CD14-positive monocyte (primary cell): ENCODE results near the gene HAUS7. TPM values are rescaled to one million over a fixed set of nuclear protein-coding genes. Genes with fewer than 3 reads are reported as not detected.

Source experiments
- DNase-seq, 3 donors: peaks; one replicate each; pipeline ENCODE4 v3.0.0-alpha.2; 2011 to 2022
- H2AFZ ChIP-seq: 2 replicates; pipeline ENCODE4 v1.6.0; 2012; ENCODE audit warnings: mild to moderate bottlenecking, low read depth, low read length, inconsistent platforms; ENCODE audit not compliant: insufficient read depth, poor library complexity, severe bottlenecking
- H3K27ac ChIP-seq, 2 donors: 1 replicate in 1 of 2; 2 replicates in 1 of 2; pipeline ENCODE4 v1.5.1; 2012 to 2013; ENCODE audit warnings: low read length in 2 of 2, control low read depth in 1 of 2, inconsistent platforms in 1 of 2, low read depth in 1 of 2, mild to moderate bottlenecking in 1 of 2
- H3K27me3 ChIP-seq, 2 donors: one replicate each; pipeline versions ENCODE4 v1.6.0 to v1.6.1; 2011 to 2013; ENCODE audit warnings: low read length in 2 of 2; ENCODE audit not compliant: control insufficient read depth in 2 of 2, insufficient read depth in 2 of 2
- H3K36me3 ChIP-seq, 2 donors: replicated peaks in 1 of 2; 1 replicate in 1 of 2; 2 replicates in 1 of 2; pipeline versions ENCODE4 v1.5.1 to v1.6.1; 2012 to 2013; ENCODE audit warnings: low read length in 2 of 2, control low read depth in 1 of 2, inconsistent platforms in 1 of 2, mild to moderate bottlenecking in 1 of 2; ENCODE audit not compliant: insufficient read depth in 2 of 2, control insufficient read depth in 1 of 2
- H3K4me1 ChIP-seq, 2 donors: 1 replicate in 1 of 2; 2 replicates in 1 of 2; pipeline versions ENCODE4 v1.5.1 to v1.6.1; 2012 to 2013; ENCODE audit warnings: low read length in 2 of 2, control low read depth in 1 of 2, inconsistent platforms in 1 of 2, mild to moderate bottlenecking in 1 of 2, moderate library complexity in 1 of 2; ENCODE audit not compliant: insufficient read depth in 2 of 2, control insufficient read depth in 1 of 2
- H3K4me2 ChIP-seq: replicated peaks from 2 replicates; pipeline ENCODE3; 2012; ENCODE audit warnings: low read length, moderate library complexity, mild to moderate bottlenecking; ENCODE audit not compliant: poor library complexity, severe bottlenecking; ENCODE audit errors: extremely low read depth
- H3K4me3 ChIP-seq, 3 experiments: fragments of 200-600 bp in 1 of 3; sonication (generic) in 1 of 3; replicated peaks in 1 of 3; 1 replicate in 2 of 3; 2 replicates in 1 of 3; pipeline ENCODE4 v1.5.1; 2011 to 2013; ENCODE audit warnings: low read length in 3 of 3, mild to moderate bottlenecking in 3 of 3, control low read depth in 2 of 3, low read depth in 2 of 3, inconsistent platforms in 1 of 3, moderate library complexity in 1 of 3
- H3K79me2 ChIP-seq: 2 replicates; pipeline ENCODE4 v1.6.0; 2012; ENCODE audit warnings: mild to moderate bottlenecking, control low read depth, inconsistent platforms, low read length, moderate library complexity; ENCODE audit not compliant: insufficient read depth
- H3K9ac ChIP-seq: 2 replicates; pipeline ENCODE4 v1.6.0; 2017; ENCODE audit warnings: low read length, mild to moderate bottlenecking; ENCODE audit not compliant: insufficient read depth, poor library complexity, severe bottlenecking
- H3K9me3 ChIP-seq, 2 donors: replicated peaks in 1 of 2; 1 replicate in 1 of 2; 2 replicates in 1 of 2; pipeline versions ENCODE4 v1.5.1 to v1.6.1; 2012 to 2013; ENCODE audit warnings: low read length in 2 of 2, control low read depth in 1 of 2; ENCODE audit not compliant: control insufficient read depth in 1 of 2, insufficient read depth in 1 of 2
- H4K20me1 ChIP-seq: 2 replicates; pipeline ENCODE4 v1.6.0; 2012; ENCODE audit warnings: mild to moderate bottlenecking, low read length, control low read depth, moderate library complexity; ENCODE audit not compliant: insufficient read depth
- H3K27ac Mint-ChIP-seq, 7 donors: one replicate each; pipeline ENCODE4 v1.8.0; 2020; ENCODE audit warnings: mild to moderate bottlenecking in 7 of 7, mixed read lengths in 7 of 7, moderate library complexity in 6 of 7, inconsistent platforms in 2 of 7
- H3K27me3 Mint-ChIP-seq, 3 donors: one replicate each; pipeline ENCODE4 v1.8.0; 2021 to 2022; ENCODE audit warnings: low read depth in 3 of 3, mild to moderate bottlenecking in 3 of 3, mixed read lengths in 3 of 3, moderate library complexity in 3 of 3, inconsistent platforms in 1 of 3
- H3K36me3 Mint-ChIP-seq, 2 donors: one replicate each; pipeline ENCODE4 v1.8.0; 2020; ENCODE audit warnings: mixed read lengths in 2 of 2, inconsistent platforms in 1 of 2, mild to moderate bottlenecking in 1 of 2
- H3K4me1 Mint-ChIP-seq: one replicate; pipeline ENCODE4 v1.8.0; 2020; ENCODE audit warnings: mild to moderate bottlenecking, mixed read lengths
- H3K4me3 Mint-ChIP-seq, 2 donors: one replicate each; pipeline ENCODE4 v1.8.0; 2020; ENCODE audit warnings: mild to moderate bottlenecking in 2 of 2, mixed read lengths in 2 of 2, moderate library complexity in 1 of 2
- H3K9me3 Mint-ChIP-seq, 7 donors: one replicate each; pipeline ENCODE4 v1.8.0; 2020 to 2022; ENCODE audit warnings: mixed read lengths in 7 of 7, mild to moderate bottlenecking in 6 of 7, moderate library complexity in 6 of 7, inconsistent platforms in 2 of 7
- WGBS: methylation state at CpG from one replicate; pipeline ENCODE4 v1.1.5; 2013; ENCODE audit warnings: missing lambda C conversion rate; ENCODE audit not compliant: insufficient coverage; 5-methylcytosine and 5-hydroxymethylcytosine counted together
- intact Hi-C, 2 donors: fragments of 100-400 bp; cut with micrococcal nuclease; formaldehyde crosslinking; loops; one replicate each; pipeline versions ENCODE4 v1.15.0 to v1.15.1; 2023
- polyA plus RNA-seq, 3 donors: library from polyadenylated mRNA; depleted of rRNA in 1 of 3; unstranded in 2 of 3; stranded (reverse) in 1 of 3; fragments of 300-500 nt in 2 of 3; fragments of >200 nt in 1 of 3; fragmentation: Illumina TruSeq in 2 of 3; gene quantifications; 1 replicate in 2 of 3; 2 replicates in 1 of 3; pipeline ENCODE4 v1.2.3, GENCODE V29; 2012 to 2021
- TF ChIP-seq, protein P1 (sequence below): fragments of 200-600 bp; IDR thresholded peaks from one replicate; pipeline ENCODE4 v1.8.0; 2022; ENCODE audit warnings: antibody characterized with exemption, mild to moderate bottlenecking

Gene HAUS7
- polyA plus RNA-seq, 3 donors = 23.8 to 37.5 (median 26.7) TPM

DNA sequence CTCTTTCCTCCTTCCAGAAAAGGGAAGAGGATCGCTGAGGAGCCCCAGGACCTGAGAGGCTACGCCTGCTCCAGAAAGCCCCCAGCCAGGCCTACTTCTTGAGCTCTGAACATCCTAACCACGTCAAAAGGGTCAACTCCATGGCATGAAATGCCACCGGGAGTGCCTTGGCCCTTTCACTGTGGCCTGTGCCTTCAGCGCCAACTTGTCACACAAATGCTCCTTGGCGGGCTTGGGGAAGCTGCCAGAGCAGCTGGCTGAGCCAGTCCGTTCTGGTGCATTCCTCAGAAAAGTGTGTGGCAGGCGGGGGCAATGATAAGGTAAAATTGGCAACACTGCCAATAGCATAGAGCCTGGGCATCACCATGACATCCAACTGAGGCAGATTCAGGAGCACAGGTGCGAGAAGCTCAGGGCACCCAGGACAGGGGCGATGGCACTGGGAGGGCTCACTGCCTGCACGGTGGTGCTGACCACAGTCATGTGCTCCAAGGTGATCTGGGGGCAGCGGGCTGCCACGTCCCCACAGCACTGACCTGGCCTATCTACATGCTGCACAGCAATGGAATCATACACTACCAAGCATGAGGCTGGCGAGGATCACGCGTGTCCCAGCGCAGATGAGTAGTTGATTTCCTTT is 12.4 kb downstream of the HAUS7 start:
- H2AFZ ChIP-seq = no peak overlapping the region
- H3K27me3 ChIP-seq = no peaks in the 10 kb centered on the region
- H3K4me1 ChIP-seq = no peaks in the 10 kb centered on the region
- no peak overlapping the region for H3K9ac ChIP-seq
- H3K9me3 Mint-ChIP-seq = no peaks in the 10 kb centered on the region
- peaks cover 0 to 8% (median 0%) of the 10 kb centered on the region in 3 donors for H3K27me3 Mint-ChIP-seq
- no peaks in the 10 kb centered on the region for H3K79me2 ChIP-seq
- DNase-seq = no peak
- H3K4me1 Mint-ChIP-seq = no peaks in the 10 kb centered on the region
- intact Hi-C loops = no loop called here
- 95% methylated on average over 8 of the region's 17 CpGs for WGBS
- no peak overlapping the region for H3K4me2 ChIP-seq
- peaks cover 33 to 61% of the 10 kb centered on the region in 2 donors for H3K36me3 Mint-ChIP-seq
- H3K27ac ChIP-seq = no peak overlapping the region
- TF ChIP-seq, protein P1, sequence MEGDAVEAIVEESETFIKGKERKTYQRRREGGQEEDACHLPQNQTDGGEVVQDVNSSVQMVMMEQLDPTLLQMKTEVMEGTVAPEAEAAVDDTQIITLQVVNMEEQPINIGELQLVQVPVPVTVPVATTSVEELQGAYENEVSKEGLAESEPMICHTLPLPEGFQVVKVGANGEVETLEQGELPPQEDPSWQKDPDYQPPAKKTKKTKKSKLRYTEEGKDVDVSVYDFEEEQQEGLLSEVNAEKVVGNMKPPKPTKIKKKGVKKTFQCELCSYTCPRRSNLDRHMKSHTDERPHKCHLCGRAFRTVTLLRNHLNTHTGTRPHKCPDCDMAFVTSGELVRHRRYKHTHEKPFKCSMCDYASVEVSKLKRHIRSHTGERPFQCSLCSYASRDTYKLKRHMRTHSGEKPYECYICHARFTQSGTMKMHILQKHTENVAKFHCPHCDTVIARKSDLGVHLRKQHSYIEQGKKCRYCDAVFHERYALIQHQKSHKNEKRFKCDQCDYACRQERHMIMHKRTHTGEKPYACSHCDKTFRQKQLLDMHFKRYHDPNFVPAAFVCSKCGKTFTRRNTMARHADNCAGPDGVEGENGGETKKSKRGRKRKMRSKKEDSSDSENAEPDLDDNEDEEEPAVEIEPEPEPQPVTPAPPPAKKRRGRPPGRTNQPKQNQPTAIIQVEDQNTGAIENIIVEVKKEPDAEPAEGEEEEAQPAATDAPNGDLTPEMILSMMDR = no peak
- H3K4me3 Mint-ChIP-seq = no peak overlapping the region
- H4K20me1 ChIP-seq = no peaks in the 10 kb centered on the region
- H3K4me3 ChIP-seq = no peak overlapping the region
- H3K27ac Mint-ChIP-seq = no peak overlapping the region
- H3K9me3 ChIP-seq = no peaks in the 10 kb centered on the region
- peaks cover 51 to 61% of the 10 kb centered on the region in 2 donors for H3K36me3 ChIP-seq

DNA sequence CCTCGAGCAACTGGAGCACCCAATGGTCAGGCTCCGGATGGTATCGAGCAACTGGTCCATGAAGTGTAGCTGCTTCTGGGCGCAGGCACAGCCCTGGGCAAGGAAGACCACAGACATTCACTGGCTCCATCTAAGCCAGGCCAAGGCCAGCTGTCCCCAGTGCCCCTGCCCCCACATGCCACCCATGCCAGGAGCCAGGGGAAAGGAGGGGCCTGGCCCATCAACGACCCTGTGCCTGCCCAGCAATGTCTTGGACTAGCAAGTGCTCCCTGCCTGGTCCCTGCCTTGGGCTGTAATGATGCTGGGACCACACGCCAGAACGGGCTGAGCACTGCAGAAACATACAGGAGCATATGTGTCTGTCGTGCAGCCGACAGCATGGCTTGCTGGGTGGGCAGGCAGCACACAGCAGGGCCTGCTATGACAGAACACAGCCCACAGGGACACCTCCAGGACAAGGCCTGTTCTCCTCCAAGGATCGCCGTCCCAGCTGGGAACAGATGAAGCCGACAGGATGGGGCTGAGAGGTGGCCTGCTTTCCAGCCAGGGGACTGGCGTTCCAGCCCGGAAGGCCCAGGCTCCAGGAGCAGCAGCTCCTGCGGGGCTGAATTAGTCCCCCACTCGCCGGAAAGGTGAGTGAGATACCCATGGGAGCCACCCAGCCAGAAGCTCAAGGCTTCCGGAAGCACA is 13.1 kb downstream of the HAUS7 start:
- 97% methylated on average over 4 of the region's 18 CpGs for WGBS
- Histone ChIP-seq H3K27me3 (no peaks in the 10 kb centered on the region), H3K9ac (no peak overlapping the region), H3K4me2 (no peak overlapping the region), H3K9me3 (no peaks in the 10 kb centered on the region), H3K4me1 (no peaks in the 10 kb centered on the region), H2AFZ (no peak overlapping the region), H3K79me2 (no peaks in the 10 kb centered on the region), H3K4me3 (no peak overlapping the region), H4K20me1 (no peaks in the 10 kb centered on the region), H3K27ac (no peak overlapping the region), H3K36me3 (peaks cover 45 to 57% of the 10 kb centered on the region in 2 donors)
- no peak overlapping the region for H3K4me3 Mint-ChIP-seq
- no peak overlapping the region for H3K27ac Mint-ChIP-seq
- H3K27me3 Mint-ChIP-seq = peaks cover 0 to 8% (median 0%) of the 10 kb centered on the region in 3 donors
- H3K9me3 Mint-ChIP-seq = no peaks in the 10 kb centered on the region
- no peak for DNase-seq
- TF ChIP-seq, protein P1 = no peak
- intact Hi-C loops = no loop called here
- H3K36me3 Mint-ChIP-seq = peaks cover 33 to 62% of the 10 kb centered on the region in 2 donors
- H3K4me1 Mint-ChIP-seq = no peaks in the 10 kb centered on the region
